SK-N-SH (cell line): ENCODE results near the gene FOXA3. TPM values are rescaled to one million over a fixed set of nuclear protein-coding genes. Genes with fewer than 3 reads are reported as not detected.

Experiments
- CTCF ChIA-PET: fragments of 300-600, 350-600 bp; formaldehyde crosslinking; extraction: SDS; loops from one replicate; lab custom pipeline; 2021; lab: Yijun Ruan, JAX
- POLR2A ChIA-PET: fragments of 350-600 bp; sonication (Branson Sonifier 250); formaldehyde crosslinking; extraction: SDS; loops from one replicate; lab custom pipeline; 2020; ENCODE audit warnings: antibody characterized with exemption, inconsistent platforms; lab: Yijun Ruan, JAX
- DNase-seq: peaks from one replicate; pipeline ENCODE4 v3.0.0; 2012
- H2AFZ ChIP-seq: fragments of 200-600 bp; sonication (generic); 2 replicates; pipeline ENCODE4 v1.8.1; 2016; ENCODE audit warnings: antibody characterized with exemption, mild to moderate bottlenecking, low read depth
- H3F3A ChIP-seq: fragments of 200-600 bp; sonication (generic); replicated peaks from 2 replicates; pipeline ENCODE3; 2016; ENCODE audit warnings: antibody characterized with exemption, mild to moderate bottlenecking; ENCODE audit not compliant: insufficient read depth
- H3K27ac ChIP-seq, 2 experiments: fragments of 200-500 bp in 1 of 2; fragments of 200-600 bp in 1 of 2; sonication (Bioruptor generic) in 1 of 2; sonication (generic), shearing (Covaris generic) in 1 of 2; 2 replicates each; pipeline versions ENCODE4 v1.5.1 to v1.6.1; 2014 to 2016; ENCODE audit warnings: low read depth in 2 of 2, inconsistent platforms in 1 of 2, low read length in 1 of 2, mild to moderate bottlenecking in 1 of 2, mixed read lengths in 1 of 2
- H3K27me3 ChIP-seq: fragments of 200-600 bp; sonication (generic), shearing (Covaris generic); 2 replicates; pipeline ENCODE4 v1.6.1; 2016; ENCODE audit warnings: mixed run types; ENCODE audit not compliant: insufficient read depth
- H3K36me3 ChIP-seq, 2 experiments: fragments of 200-500 bp in 1 of 2; fragments of 200-600 bp in 1 of 2; sonication (Bioruptor generic) in 1 of 2; sonication (generic) in 1 of 2; replicated peaks in 1 of 2; 2 replicates each; pipeline versions ENCODE3 to v1.5.1; 2014 to 2016; ENCODE audit warnings: low read length in 1 of 2, mild to moderate bottlenecking in 1 of 2; ENCODE audit not compliant: insufficient read depth in 2 of 2, control insufficient read depth in 1 of 2
- H3K4me1 ChIP-seq, 2 experiments: fragments of 200-500 bp in 1 of 2; fragments of 200-600 bp in 1 of 2; sonication (Bioruptor generic) in 1 of 2; sonication (generic), shearing (Covaris generic) in 1 of 2; 2 replicates each; pipeline versions ENCODE4 v1.5.1 to v1.6.1; 2014 to 2016; ENCODE audit warnings: low read depth in 1 of 2, low read length in 1 of 2, mixed run types in 1 of 2; ENCODE audit not compliant: insufficient read depth in 2 of 2, control insufficient read depth in 1 of 2
- H3K4me2 ChIP-seq: fragments of 200-600 bp; sonication (generic), shearing (Covaris generic); 2 replicates; pipeline ENCODE4 v1.6.1; 2017; ENCODE audit warnings: mixed run types
- H3K4me3 ChIP-seq, 2 experiments: fragments of 200-500 bp in 1 of 2; fragments of 200-600 bp in 1 of 2; sonication (Bioruptor generic) in 1 of 2; sonication (generic), shearing (Covaris generic) in 1 of 2; 2 replicates each; pipeline versions ENCODE4 v1.5.1 to v1.8.1; 2014 to 2016; ENCODE audit warnings: low read depth in 2 of 2, inconsistent platforms in 1 of 2, low read length in 1 of 2, mild to moderate bottlenecking in 1 of 2, mixed read lengths in 1 of 2, moderate library complexity in 1 of 2
- H3K79me2 ChIP-seq: fragments of 200-600 bp; sonication (generic); 2 replicates; pipeline ENCODE4 v1.8.1; 2017; ENCODE audit warnings: mild to moderate bottlenecking; ENCODE audit not compliant: insufficient read depth
- H3K9ac ChIP-seq: fragments of 200-600 bp; sonication (generic); 2 replicates; pipeline ENCODE4 v1.6.1; 2017; ENCODE audit warnings: mixed run types
- H3K9me2 ChIP-seq: fragments of 200-600 bp; sonication (generic); 2 replicates; pipeline ENCODE4 v1.6.1; 2017; ENCODE audit warnings: mixed run types
- H3K9me3 ChIP-seq: fragments of 200-600 bp; sonication (generic); 2 replicates; pipeline ENCODE4 v1.6.1; 2017; ENCODE audit warnings: mixed run types, mild to moderate bottlenecking, moderate library complexity
- H4K20me1 ChIP-seq: fragments of 200-600 bp; sonication (generic); 2 replicates; pipeline ENCODE4 v1.6.1; 2017; ENCODE audit warnings: mild to moderate bottlenecking, mixed run types; ENCODE audit not compliant: insufficient read depth
- CHD2 ChIP-seq: fragments of 150-350 bp; IDR thresholded peaks from 2 replicates; pipeline ENCODE4 v1.6.1; 2018; ENCODE audit warnings: low read length; ENCODE audit not compliant: partially characterized antibody
- EP300 ChIP-seq, 2 experiments: IDR thresholded peaks; 2 replicates each; pipeline versions ENCODE4 v1.4.0 to v1.6.1; 2012; ENCODE audit warnings: borderline replicate concordance in 1 of 2, low read depth in 1 of 2, low read length in 1 of 2
- FOXM1 ChIP-seq: IDR thresholded peaks from 2 replicates; pipeline ENCODE4 v1.4.0; 2012; ENCODE audit warnings: low read depth, mild to moderate bottlenecking
- GABPA ChIP-seq: IDR thresholded peaks from 2 replicates; pipeline ENCODE4 v1.4.0; 2012; ENCODE audit warnings: low read depth, mild to moderate bottlenecking
- JUND ChIP-seq: IDR thresholded peaks from 2 replicates; pipeline ENCODE4 v1.4.0; 2012
- MEF2A ChIP-seq: IDR thresholded peaks from 2 replicates; pipeline ENCODE4 v1.4.0; 2012; ENCODE audit warnings: low read depth, borderline replicate concordance
- MXI1 ChIP-seq: IDR thresholded peaks from 2 replicates; pipeline ENCODE4 v1.6.1; 2012; ENCODE audit warnings: mild to moderate bottlenecking, low read depth, low read length, improper control_type of control experiment
- NFIC ChIP-seq: IDR thresholded peaks from 2 replicates; pipeline ENCODE4 v1.4.0; 2012; ENCODE audit warnings: borderline replicate concordance
- NRF1 ChIP-seq: IDR thresholded peaks from 2 replicates; pipeline ENCODE4 v1.6.1; 2012; ENCODE audit warnings: low read depth, mild to moderate bottlenecking, low read length
- RAD21 ChIP-seq: IDR thresholded peaks from 2 replicates; pipeline ENCODE4 v1.6.1; 2012; ENCODE audit warnings: mild to moderate bottlenecking, low read length
- RCOR1 ChIP-seq: fragments of 150-350 bp; IDR thresholded peaks from 2 replicates; pipeline ENCODE4 v1.6.1; 2017; ENCODE audit warnings: antibody characterized with exemption, low read length
- SIN3A ChIP-seq: IDR thresholded peaks from 2 replicates; pipeline ENCODE4 v1.6.1; 2012; ENCODE audit warnings: low read depth, mild to moderate bottlenecking, low read length, moderate library complexity, borderline replicate concordance
- TCF12 ChIP-seq: IDR thresholded peaks from 2 replicates; pipeline ENCODE4 v1.4.0; 2012
- YY1 ChIP-seq: IDR thresholded peaks from 2 replicates; pipeline ENCODE4 v1.4.0; 2012; ENCODE audit warnings: low read depth, mild to moderate bottlenecking
- WGBS: methylation state at CpG from one replicate; pipeline ENCODE4 v1.1.6; 2017; ENCODE audit warnings: low lambda C conversion rate; 5-methylcytosine and 5-hydroxymethylcytosine counted together
- polyA plus RNA-seq, 3 experiments: library from polyadenylated mRNA; depleted of rRNA; stranded (reverse); fragments of >200 nt; gene quantifications; 2 replicates each; pipeline ENCODE4 v1.2.3, GENCODE V29; 2012
- TF ChIP-seq, protein P1 (sequence below): fragments of 150-350 bp; IDR thresholded peaks from 2 replicates; pipeline ENCODE4 v1.6.1; 2016; ENCODE audit warnings: mild to moderate bottlenecking, low read depth, low read length
- TF ChIP-seq, protein P2 (sequence below): IDR thresholded peaks from 2 replicates; pipeline ENCODE4; 2012
- TF ChIP-seq, protein P3 (sequence below): fragments of 150-350 bp; IDR thresholded peaks from 2 replicates; pipeline ENCODE4 v1.6.1; 2017; ENCODE audit warnings: antibody characterized with exemption, low read length, low read depth, borderline replicate concordance

Gene FOXA3
- polyA plus RNA-seq, 1 of the 3 experiments (the other 2 are of a cell fraction), result 1.5 TPM

DNA sequence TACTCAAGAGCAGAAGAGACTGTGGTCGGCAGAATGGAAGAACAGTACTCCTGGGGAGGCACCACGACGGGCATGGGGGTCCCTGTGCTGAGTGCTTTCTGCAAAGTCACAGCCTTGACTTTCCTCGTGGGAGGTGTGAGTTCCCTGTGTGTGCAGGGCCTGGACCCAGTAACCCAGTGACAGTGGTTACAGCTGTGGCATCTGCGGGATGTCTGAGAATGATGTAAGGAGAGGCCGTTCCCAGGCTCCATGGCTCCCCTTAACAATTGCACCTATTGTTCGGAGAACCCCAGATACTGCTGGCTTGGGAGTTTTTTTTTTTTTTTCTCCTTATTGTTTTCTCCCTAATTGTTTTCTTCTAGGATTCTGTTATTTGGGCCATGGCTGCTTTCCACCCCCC, 55.6 kb downstream of the FOXA3 start:
- no peaks in the 10 kb centered on the region for H3K9me2 ChIP-seq
- no peaks in the 10 kb centered on the region for H3K79me2 ChIP-seq
- no peaks in the 10 kb centered on the region for H3K9me3 ChIP-seq
- no peak overlapping the region for H3K27ac ChIP-seq
- 79% methylated on average over 3 of the region's 7 CpGs for WGBS
- no peaks in the 10 kb centered on the region for H4K20me1 ChIP-seq
- ChIA-PET CTCF (interaction anchor here (1.2 kb wide), 1 partner anchor 12 kb away, joined by 3 read pairs; no protein-coding TSS in a partner anchor), POLR2A (no interaction called here)
- no peaks in the 10 kb centered on the region for H3K36me3 ChIP-seq
- no peak overlapping the region for H3K9ac ChIP-seq
- no peaks in the 10 kb centered on the region for H3K4me1 ChIP-seq
- peaks cover 4% of the 10 kb centered on the region for H3F3A ChIP-seq
- TF ChIP-seq, protein P1, sequence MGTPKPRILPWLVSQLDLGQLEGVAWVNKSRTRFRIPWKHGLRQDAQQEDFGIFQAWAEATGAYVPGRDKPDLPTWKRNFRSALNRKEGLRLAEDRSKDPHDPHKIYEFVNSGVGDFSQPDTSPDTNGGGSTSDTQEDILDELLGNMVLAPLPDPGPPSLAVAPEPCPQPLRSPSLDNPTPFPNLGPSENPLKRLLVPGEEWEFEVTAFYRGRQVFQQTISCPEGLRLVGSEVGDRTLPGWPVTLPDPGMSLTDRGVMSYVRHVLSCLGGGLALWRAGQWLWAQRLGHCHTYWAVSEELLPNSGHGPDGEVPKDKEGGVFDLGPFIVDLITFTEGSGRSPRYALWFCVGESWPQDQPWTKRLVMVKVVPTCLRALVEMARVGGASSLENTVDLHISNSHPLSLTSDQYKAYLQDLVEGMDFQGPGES, result no peak
- TF ChIP-seq, protein P2, sequence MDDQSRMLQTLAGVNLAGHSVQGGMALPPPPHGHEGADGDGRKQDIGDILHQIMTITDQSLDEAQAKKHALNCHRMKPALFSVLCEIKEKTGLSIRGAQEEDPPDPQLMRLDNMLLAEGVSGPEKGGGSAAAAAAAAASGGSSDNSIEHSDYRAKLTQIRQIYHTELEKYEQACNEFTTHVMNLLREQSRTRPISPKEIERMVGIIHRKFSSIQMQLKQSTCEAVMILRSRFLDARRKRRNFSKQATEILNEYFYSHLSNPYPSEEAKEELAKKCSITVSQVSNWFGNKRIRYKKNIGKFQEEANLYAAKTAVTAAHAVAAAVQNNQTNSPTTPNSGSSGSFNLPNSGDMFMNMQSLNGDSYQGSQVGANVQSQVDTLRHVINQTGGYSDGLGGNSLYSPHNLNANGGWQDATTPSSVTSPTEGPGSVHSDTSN, result no peak
- TF ChIP-seq CHD2, result no peak
- no peak for TF ChIP-seq SIN3A
- TF ChIP-seq MXI1, result no peak
- no peak for TF ChIP-seq NRF1
- TF ChIP-seq GABPA, result no peak
- no peak for TF ChIP-seq RCOR1
- no peak for TF ChIP-seq TCF12
- TF ChIP-seq NFIC, result no peak
- no peak overlapping the region for H3K4me3 ChIP-seq
- H2AFZ ChIP-seq, result no peak overlapping the region
- peaks cover 5% of the 10 kb centered on the region; the same call in 1 of the 2 replicates for H3K27me3 ChIP-seq
- DNase-seq, result no peak
- H3K4me2 ChIP-seq, result no peak overlapping the region

DNA sequence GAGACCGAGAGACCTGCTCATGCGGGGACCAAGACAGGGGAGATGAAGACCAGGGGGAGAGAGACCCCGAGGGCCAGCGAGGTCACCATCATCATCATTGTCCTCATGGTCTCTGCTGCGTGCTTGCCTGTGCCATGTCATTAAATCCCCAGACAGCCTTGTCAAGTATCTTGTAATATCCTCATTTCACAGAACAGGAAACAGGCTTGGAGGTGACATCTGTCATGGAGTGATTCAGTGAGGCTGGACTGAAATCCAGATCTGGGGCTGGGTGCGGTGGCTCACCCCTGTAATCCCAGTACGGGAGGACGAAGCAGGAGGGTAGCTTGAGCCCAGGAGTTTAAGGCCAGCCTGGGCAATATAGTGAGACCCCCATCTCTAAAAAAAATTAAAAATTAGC, 56.3 kb downstream of the FOXA3 start:
- CTCF ChIA-PET, result no interaction called here

More for the DNA sequence above, 56.3 kb downstream of the FOXA3 start:
- H3K4me2 ChIP-seq, result no peak overlapping the region
- H3K9me3 ChIP-seq, result no peaks in the 10 kb centered on the region
- H3K36me3 ChIP-seq, result no peaks in the 10 kb centered on the region
- no peak overlapping the region for H3K9ac ChIP-seq
- no peak overlapping the region for H3K27ac ChIP-seq
- H3K9me2 ChIP-seq, result no peaks in the 10 kb centered on the region
- H3K79me2 ChIP-seq, result no peaks in the 10 kb centered on the region
- H3K27me3 ChIP-seq, result peaks cover 5% of the 10 kb centered on the region; the same call in 1 of the 2 replicates
- no peak overlapping the region for H2AFZ ChIP-seq
- TF ChIP-seq SIN3A (no peak), MXI1 (no peak), JUND (no peak), NFIC (no peak), FOXM1 (no peak), EP300 (IDR thresholded peaks at IDR 0.05; ENCODE audit: borderline replicate concordance in 1 of 2, low read depth in 1 of 2, low read length in 1 of 2) (no peak), YY1 (no peak), RAD21 (no peak), MEF2A (no peak)
- TF ChIP-seq, protein P1, result no peak
- TF ChIP-seq, protein P2, result no peak
- TF ChIP-seq, protein P3, sequence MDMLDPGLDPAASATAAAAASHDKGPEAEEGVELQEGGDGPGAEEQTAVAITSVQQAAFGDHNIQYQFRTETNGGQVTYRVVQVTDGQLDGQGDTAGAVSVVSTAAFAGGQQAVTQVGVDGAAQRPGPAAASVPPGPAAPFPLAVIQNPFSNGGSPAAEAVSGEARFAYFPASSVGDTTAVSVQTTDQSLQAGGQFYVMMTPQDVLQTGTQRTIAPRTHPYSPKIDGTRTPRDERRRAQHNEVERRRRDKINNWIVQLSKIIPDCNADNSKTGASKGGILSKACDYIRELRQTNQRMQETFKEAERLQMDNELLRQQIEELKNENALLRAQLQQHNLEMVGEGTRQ, result no peak
- H3K4me1 ChIP-seq, result no peaks in the 10 kb centered on the region
- WGBS, result 71% methylated on average over 8 of the region's 8 CpGs
- no peaks in the 10 kb centered on the region for H4K20me1 ChIP-seq
- peaks cover 4% of the 10 kb centered on the region for H3F3A ChIP-seq
- DNase-seq, result no peak
- no peak overlapping the region for H3K4me3 ChIP-seq
- POLR2A ChIA-PET, result interaction anchor here (0.7 kb wide), 1 partner anchor 18 kb away, joined by 3 read pairs; the partner anchor contains the start of gene MYPOP
